ENCODE measurements around the gene SRRM1. TPM values are rescaled to one million over a fixed set of nuclear protein-coding genes. Genes with fewer than 3 reads are reported as not detected.

The SRRM1 gene
- 63.6 and 76.7 TPM in 2 replicates for total RNA-seq

GRCh38 chr1:24642481-24643362, at the start of gene SRRM1:
SRRM1 (plus strand) TSS chr1:24643302; CDS start chr1:24643327, 25 bp downstream.

Small RNA genes lying within 50 kb of the gene (small RNA-seq; reads per million reads assigned to genes)
- not detected for gene RF00019

Other genes starting within 250 kb of the SRRM1 start
- 9.3 and 12.2 TPM in 2 replicates for gene STPG1, start 229.5 kb upstream of the SRRM1 start, total RNA-seq
- 51.7 and 56.6 TPM in 2 replicates for gene NIPAL3, start 227.5 kb upstream of the SRRM1 start, total RNA-seq
- gene RCAN3, start 140.5 kb upstream of the SRRM1 start, total RNA-seq = 11.1 and 13.2 TPM in 2 replicates
- gene NCMAP, start 87.2 kb upstream of the SRRM1 start, total RNA-seq = not detected in 2 replicates
- 842 and 889 TPM in 2 replicates for gene CLIC4, start 102.1 kb downstream of the SRRM1 start, total RNA-seq